Body of pancreas (tissue), 4 donors: Measurements from ENCODE around the gene PLK2.

Experiments used
- CTCF ChIP-seq, 7 experiments: fragments of 450-650 bp in 4 of 7; fragments of 200-600 bp in 3 of 7; sonication (generic) in 3 of 7; IDR thresholded peaks; one replicate each; pipeline ENCODE4 v1.5.1; 2016 to 2019; ENCODE audit warnings: antibody characterized with exemption in 7 of 7
- POLR2A ChIP-seq, 3 donors: fragments of 450-650 bp; IDR thresholded peaks; one replicate each; pipeline ENCODE4 v1.6.1; 2016; ENCODE audit warnings: antibody characterized with exemption in 3 of 3, mild to moderate bottlenecking in 2 of 3

- no peak for TF ChIP-seq CTCF (IDR thresholded peaks at IDR 0.05)
- no peak for TF ChIP-seq POLR2A (IDR thresholded peaks at IDR 0.05)
These were observed 5.9 kb downstream of the PLK2 start for GRCh38 chr5:58454025-58454424.
